Neural progenitor cell (in vitro differentiated cells): ENCODE results near the gene DHX40.

ENCODE experiments used
- CTCF ChIP-seq: fragments of 200-600 bp; sonication (generic); IDR thresholded peaks from 2 replicates; pipeline ENCODE4 v1.5.1; 2017; ENCODE audit warnings: antibody characterized with exemption, mild to moderate bottlenecking
- EZH2 ChIP-seq: fragments of 200-600 bp; sonication (generic); IDR thresholded peaks from 2 replicates; pipeline ENCODE4 v1.6.1; 2017; ENCODE audit warnings: antibody characterized with exemption, mild to moderate bottlenecking, moderate library complexity
- EZH2phosphoT487 ChIP-seq: fragments of 200-600 bp; sonication (generic); IDR thresholded peaks from 2 replicates; pipeline ENCODE4 v1.6.1; 2017; ENCODE audit warnings: antibody characterized with exemption

- TF ChIP-seq CTCF (no peak), EZH2 (no peak), EZH2phosphoT487 (no peak)
Measured at GRCh38 chr17:59616253-59616920, 51.0 kb downstream of the DHX40 start.
